Muscle layer of duodenum (tissue), 2 donors: ENCODE measurements around the gene PHETA1.
A peak's percentile ranks its signal among the peaks of the same experiment; 100 is the strongest.
"Not testable (repeated sequence)": the region's sequence is repeated elsewhere in the genome, so short reads cannot be mapped to it uniquely, and the experiment has no call there.

Experiments
- H3K27ac ChIP-seq: one replicate; pipeline ENCODE4 v1.7.0; 2013; ENCODE audit warnings: mild to moderate bottlenecking, low read length
- H3K27me3 ChIP-seq: one replicate; pipeline ENCODE4 v1.7.0; 2013; ENCODE audit warnings: low read depth, mild to moderate bottlenecking, control low read depth, low read length
- H3K36me3 ChIP-seq, 2 donors: one replicate each; pipeline ENCODE4 v1.7.0; 2013; ENCODE audit warnings: low read length in 2 of 2, control low read depth in 1 of 2, mild to moderate bottlenecking in 1 of 2; ENCODE audit not compliant: insufficient read depth in 2 of 2, control insufficient read depth in 1 of 2
- H3K4me1 ChIP-seq, 2 donors: one replicate each; pipeline ENCODE4 v1.7.0; 2013; ENCODE audit warnings: low read length in 2 of 2, mild to moderate bottlenecking in 2 of 2, control low read depth in 1 of 2, moderate library complexity in 1 of 2; ENCODE audit not compliant: insufficient read depth in 2 of 2, control insufficient read depth in 1 of 2
- H3K4me3 ChIP-seq, 2 donors: one replicate each; pipeline ENCODE4 v1.7.0; 2013; ENCODE audit warnings: low read length in 2 of 2, low read depth in 1 of 2, mild to moderate bottlenecking in 1 of 2
- H3K9me3 ChIP-seq, 2 donors: one replicate each; pipeline ENCODE4 v1.7.0; 2013; ENCODE audit warnings: low read length in 2 of 2, control low read depth in 1 of 2, mild to moderate bottlenecking in 1 of 2; ENCODE audit not compliant: control insufficient read depth in 1 of 2
- donor health status: healthy.

PHETA1 gene

DNA sequence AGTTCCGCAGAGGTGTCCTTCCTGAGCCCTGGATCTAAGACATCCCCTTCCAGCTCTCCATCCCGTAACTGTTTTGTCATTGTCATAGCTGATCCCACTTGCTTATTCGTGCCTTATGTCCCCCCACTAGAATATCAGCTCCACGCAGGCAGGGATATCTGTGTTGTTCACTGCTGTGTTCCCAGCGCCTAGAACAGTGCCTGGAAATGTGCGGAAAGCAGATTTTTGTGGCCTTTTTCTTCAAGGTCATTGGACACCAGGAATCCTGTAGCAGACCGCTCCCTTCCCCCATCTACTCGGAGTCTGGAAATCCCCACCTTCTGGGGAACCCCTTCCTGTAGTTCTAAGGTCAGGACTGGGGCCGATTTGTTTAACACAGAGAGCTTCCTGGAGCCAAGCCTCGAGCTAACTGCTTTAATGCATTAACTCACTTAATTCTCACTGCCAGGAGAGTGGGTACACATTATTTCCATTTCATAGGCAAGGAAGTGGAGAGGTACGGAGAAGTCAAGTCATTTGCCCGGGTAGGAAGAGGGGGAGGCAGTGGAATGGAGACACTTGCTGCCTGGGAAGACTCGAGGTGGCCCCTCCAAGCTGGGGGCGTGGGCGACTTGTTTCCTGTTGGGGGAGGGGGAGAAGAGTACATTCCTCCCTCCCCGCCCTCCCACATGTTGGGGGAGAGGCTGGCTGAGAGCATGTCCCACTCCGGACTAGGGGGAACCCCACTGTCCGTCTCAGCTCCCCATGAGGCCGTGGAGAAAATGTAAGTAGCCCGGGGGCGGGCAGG is 35.7 kb upstream of the PHETA1 start:
- peaks cover 0 to 2% of the 10 kb centered on the region in 2 donors for H3K36me3 ChIP-seq
- H3K27ac ChIP-seq: peak overlapping the region; percentile 27
- H3K9me3 ChIP-seq: no peaks in the 10 kb centered on the region
- H3K27me3 ChIP-seq: no peaks in the 10 kb centered on the region
- peaks cover 12 to 50% of the 10 kb centered on the region in 2 donors for H3K4me1 ChIP-seq
- peak overlapping the region; percentile 39 to 96 for H3K4me3 ChIP-seq

DNA sequence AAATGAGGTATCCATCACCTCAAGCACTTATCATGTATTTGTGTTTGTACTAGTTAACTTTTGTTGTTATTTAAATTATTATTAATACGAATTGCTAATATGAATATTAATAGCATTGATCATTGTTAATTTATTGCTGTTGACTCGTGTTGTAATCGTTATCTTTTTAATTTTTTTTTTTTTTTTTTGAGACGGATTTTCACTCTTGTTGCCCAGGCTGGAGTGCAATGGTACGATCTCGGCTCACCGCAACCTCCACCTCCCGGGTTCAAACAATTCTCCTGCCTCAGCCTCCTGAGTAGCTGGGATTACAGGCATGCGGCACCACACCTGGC is 33.6 kb upstream of the PHETA1 start:
- H3K4me1 ChIP-seq: peaks cover 6 to 30% of the 10 kb centered on the region in 2 donors
- H3K36me3 ChIP-seq, H3K27ac ChIP-seq, H3K27me3 ChIP-seq, H3K4me3 ChIP-seq, H3K9me3 ChIP-seq: not testable (repeated sequence)

DNA sequence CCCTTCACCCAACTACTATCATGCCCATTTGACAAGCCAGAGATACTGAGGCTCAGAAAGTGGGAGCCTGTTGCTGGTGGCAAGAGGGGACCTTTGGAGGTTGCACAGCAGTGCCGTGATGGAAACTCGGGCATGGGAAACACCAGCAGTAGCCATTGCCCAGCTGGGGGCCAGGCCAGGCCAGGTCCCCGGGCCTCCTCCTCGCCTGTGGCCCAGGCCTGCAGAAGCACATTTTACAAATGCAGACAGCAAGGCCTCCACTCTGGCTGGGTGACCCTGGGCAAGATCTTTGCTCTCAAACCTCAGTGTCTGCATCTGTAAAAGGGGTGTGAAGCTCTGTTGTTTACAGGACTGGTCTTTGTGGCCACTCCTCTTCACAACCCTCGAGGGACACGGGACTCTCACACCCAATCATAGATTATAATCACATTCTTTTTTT is 32.3 kb upstream of the PHETA1 start:
- no peak overlapping the region for H3K4me3 ChIP-seq
- no peaks in the 10 kb centered on the region for H3K27me3 ChIP-seq
- no peak overlapping the region for H3K27ac ChIP-seq
- H3K4me1 ChIP-seq: peaks cover 6 to 19% of the 10 kb centered on the region in 2 donors
- H3K36me3 ChIP-seq: no peaks in the 10 kb centered on the region
- no peaks in the 10 kb centered on the region for H3K9me3 ChIP-seq

DNA sequence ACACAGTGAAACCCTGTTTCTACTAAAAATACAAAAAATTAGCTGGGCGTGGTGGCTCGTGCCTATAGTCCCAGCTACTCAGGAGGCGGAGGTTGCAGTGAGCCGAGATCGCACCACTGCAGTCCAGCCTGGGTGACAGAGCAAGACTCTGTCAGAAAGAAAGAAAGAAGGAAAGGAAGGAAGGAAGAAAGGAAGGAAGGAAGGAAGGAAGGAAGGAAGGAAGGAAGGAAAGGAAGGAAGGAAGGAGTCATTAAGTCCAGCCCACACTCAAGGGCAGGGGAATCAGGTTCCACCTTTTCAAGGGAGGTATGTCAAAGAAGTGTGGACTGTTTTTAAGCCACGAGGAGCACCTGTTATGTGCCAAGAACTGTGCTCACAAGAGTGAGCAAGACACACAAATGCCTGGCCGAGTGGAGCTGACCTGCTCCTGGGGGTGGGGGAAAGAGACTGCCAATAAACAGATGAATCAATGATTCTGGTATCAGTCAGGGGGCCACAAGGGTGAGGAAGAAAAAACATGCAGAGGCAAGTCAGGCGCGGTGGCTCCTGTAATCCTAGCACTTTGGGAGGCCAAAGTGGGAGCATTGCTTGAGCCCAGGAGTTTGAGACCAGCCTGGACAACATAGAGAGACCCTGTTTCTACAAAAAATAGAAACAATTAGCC is 31.0 kb upstream of the PHETA1 start:
- not testable (repeated sequence) for H3K27me3 ChIP-seq, H3K27ac ChIP-seq, H3K36me3 ChIP-seq, H3K4me3 ChIP-seq, H3K9me3 ChIP-seq
- peaks cover 6 to 12% of the 10 kb centered on the region in 2 donors for H3K4me1 ChIP-seq

DNA sequence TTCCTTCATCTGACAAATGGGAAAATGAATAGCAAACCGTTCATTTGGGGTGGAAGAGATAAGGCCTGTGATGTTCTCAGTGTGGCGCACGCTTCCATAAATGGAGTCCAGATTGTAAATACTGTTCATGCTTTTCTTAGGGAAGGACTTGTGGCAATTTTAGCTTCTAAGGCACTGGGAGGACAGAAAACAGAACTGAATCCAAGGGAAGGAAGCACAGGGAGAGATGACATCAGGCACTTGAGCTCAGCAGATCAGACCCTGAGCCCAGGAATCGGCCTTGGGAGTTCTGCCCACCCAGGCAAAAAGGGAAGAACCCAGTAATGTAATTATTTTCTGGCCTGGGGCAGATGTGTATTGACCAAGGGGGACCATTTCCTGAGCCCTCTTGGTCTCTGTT is 29.6 kb upstream of the PHETA1 start:
- Histone ChIP-seq H3K4me3 (no peak overlapping the region), H3K27me3 (no peaks in the 10 kb centered on the region), H3K27ac (no peak overlapping the region), H3K4me1 (peaks cover 0 to 6% of the 10 kb centered on the region in 2 donors), H3K9me3 (no peaks in the 10 kb centered on the region), H3K36me3 (no peaks in the 10 kb centered on the region)

DNA sequence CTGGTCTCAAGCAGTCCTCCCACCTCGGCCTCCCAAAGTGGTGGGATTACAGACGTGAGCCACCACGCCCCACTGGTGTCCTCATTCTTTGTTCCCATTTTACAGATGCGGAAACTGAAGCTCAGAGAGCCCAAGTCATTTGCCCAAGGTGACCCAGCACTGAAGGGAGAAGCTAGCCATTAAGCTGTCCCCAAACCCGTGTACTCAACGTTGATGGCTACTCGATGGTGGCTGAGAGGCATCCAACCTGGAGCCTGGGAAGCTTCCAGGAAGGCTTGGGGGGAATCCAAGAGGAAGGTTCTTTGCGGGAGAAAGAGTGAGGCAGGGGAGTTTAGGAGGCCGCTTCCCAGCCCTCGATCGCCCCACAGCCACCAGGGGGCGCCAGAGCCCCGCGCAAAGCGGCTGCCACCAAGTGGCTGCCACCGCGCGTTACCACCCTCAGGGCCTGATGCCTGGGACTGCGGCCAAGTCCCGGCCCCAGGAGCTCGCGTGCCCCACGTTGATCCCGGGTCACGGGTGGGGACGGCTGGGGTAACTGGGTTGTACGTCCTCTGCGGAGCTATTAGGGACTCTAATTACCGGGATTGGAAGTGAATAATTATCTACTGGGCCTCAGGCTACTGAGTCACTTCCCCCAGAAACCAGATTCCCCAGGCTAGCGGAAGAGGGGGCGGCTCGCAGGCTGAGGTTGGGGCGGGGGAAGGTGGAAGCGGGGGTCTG is 28.0 kb upstream of the PHETA1 start:
- H3K4me1 ChIP-seq: no peaks in the 10 kb centered on the region
- H3K4me3 ChIP-seq: peak overlapping the region; percentile 18 to 45
- no peak overlapping the region for H3K27ac ChIP-seq
- H3K36me3 ChIP-seq: no peaks in the 10 kb centered on the region
- no peaks in the 10 kb centered on the region for H3K9me3 ChIP-seq
- H3K27me3 ChIP-seq: no peaks in the 10 kb centered on the region

DNA sequence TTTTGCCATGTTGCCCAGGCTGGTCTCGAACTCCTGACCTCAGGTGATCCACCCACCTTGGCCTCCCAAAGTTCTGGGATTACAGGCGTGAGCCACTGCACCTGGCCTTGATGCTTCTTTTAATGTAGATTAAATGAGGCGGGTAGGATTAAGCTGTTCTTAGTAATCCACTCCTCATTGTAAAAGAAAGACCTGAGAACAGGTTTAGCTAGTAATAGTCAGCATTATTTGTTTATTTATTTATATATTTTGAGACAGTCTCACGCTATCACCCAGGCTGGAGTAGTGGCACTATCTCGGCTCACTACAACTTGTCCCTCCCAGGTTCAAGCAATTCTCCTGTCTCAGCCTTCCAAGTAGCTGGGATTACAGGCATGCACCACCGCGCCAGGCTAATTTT is 27.4 kb upstream of the PHETA1 start:
- H3K4me1 ChIP-seq, H3K27ac ChIP-seq, H3K36me3 ChIP-seq, H3K4me3 ChIP-seq, H3K27me3 ChIP-seq, H3K9me3 ChIP-seq: not testable (repeated sequence)

DNA sequence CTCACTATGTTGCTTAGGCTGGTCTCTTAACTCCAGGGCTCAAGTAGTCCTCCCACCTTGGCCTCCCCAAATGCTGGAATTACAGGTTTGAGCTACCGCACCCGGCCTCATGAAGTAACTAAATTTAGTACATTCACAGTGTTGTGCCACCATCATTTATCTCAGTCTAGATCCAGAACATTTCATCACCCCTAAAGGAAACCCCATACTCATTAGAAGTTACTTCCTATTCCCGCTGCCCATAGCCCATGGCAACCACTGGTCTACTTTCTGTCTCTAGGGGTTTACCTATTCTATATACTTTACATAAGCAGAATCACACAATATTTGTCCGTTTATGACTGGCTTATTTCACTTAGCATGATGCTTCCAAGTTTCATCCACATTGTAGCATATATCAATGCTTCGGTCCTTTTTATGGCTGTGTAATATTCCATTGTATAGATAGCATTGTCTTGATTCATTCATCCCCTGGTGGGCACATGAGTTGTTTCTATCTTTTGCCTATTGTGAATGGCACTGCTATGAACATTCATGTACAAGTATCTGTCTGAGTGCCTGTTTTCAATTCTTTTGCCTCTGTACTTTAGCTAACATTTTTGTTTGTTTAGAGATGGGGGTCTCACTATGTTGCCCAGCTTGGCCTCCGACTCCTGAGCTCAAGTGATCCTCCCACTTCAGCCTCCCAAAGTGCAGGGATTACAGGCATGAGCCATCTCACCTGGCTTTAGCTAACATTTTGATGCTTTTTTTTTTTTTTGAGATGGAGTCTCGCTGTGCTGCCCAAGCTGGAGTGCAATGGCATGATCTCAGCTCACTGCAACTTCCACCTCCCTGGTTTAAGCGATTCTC is 26.7 kb upstream of the PHETA1 start:
- Histone ChIP-seq H3K27ac (no peak overlapping the region), H3K4me3 (no peak overlapping the region), H3K4me1 (no peaks in the 10 kb centered on the region), H3K27me3 (no peaks in the 10 kb centered on the region), H3K36me3 (no peaks in the 10 kb centered on the region), H3K9me3 (no peaks in the 10 kb centered on the region)

DNA sequence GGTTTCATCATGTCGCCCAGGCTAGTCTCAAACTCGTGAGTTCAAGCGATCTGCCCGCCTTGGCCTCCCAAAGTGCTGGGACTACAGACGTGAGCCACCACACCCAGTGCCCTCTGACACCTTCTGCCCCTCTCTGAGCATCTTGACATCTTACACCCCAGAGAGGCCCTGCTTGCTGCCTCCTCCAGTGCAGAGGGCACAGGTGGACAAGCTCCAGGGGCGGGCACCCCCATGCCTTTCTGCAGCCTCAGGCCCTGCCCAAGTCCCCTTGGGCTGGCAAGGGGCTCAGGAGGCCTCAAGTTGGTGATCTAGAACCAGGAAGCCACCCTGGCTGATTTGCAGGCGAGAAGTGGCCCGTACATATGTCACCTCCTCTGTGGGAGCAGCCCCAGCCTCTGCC is 25.6 kb upstream of the PHETA1 start:
- Histone ChIP-seq H3K9me3 (no peaks in the 10 kb centered on the region), H3K27me3 (no peaks in the 10 kb centered on the region), H3K4me3 (no peak overlapping the region), H3K4me1 (no peaks in the 10 kb centered on the region), H3K27ac (no peak overlapping the region), H3K36me3 (no peaks in the 10 kb centered on the region)

DNA sequence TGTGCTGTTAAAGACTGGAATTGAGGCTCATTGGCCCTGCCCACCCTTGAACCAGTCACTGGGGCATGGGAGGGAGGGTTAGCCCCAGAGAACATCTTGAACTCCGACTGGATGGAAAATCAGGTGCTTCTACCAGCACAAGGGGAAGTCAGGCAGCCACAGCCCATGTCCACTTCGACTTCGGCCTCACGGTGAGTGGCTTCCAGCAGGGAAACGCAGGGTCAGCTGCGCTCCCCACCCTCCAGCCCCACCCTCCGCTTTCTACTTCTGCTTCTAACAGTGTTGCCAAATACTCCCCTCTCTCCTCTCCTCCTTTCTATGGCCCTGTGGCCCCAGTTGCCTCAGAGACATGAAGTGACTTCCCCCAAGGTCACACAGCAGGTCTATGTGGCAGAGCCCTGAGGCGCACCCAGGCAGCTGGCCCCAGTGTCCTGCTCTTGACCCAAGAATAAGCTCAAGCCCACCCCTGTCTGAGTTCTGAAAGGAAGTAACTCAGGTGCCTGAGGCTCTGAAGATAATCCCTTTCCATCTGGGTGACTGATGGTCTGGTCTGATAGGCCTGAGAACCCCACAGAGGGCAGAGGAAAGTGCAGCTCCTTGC is 24.9 kb upstream of the PHETA1 start:
- no peaks in the 10 kb centered on the region for H3K9me3 ChIP-seq
- no peak overlapping the region for H3K4me3 ChIP-seq
- H3K36me3 ChIP-seq: no peaks in the 10 kb centered on the region
- H3K4me1 ChIP-seq: no peaks in the 10 kb centered on the region
- no peaks in the 10 kb centered on the region for H3K27me3 ChIP-seq
- H3K27ac ChIP-seq: no peak overlapping the region
